ENCODE data around the gene CDK6.
"Not testable (repeated sequence)": the region's sequence is repeated elsewhere in the genome, so short reads cannot be mapped to it uniquely, and the experiment has no call there.

The CDK6 gene

DNA sequence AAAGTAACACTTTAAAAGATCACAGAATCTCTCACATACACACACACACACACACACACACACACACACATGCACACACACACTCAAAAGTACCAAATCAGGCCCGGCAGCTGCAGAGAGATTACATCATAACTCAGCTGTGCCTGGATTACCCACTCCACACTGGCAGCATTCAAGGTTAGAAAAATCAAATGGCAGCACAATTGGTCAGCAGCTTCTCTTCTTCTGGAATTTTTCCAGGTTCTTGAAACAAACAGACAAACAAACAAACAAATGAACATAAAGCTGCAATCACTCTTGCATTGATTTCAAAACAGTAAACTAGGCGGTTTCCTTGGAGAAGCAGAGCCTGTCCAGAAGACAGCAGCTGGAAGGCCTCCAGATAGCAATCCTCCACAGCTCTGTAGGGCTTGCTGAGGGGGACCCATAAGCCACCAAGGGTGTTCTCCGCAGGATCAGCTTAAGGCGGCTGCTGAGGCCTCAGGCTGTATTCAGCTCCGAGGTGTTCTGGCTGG is 221.7 kb downstream of the CDK6 start:
- no peak for DNase-seq

DNA sequence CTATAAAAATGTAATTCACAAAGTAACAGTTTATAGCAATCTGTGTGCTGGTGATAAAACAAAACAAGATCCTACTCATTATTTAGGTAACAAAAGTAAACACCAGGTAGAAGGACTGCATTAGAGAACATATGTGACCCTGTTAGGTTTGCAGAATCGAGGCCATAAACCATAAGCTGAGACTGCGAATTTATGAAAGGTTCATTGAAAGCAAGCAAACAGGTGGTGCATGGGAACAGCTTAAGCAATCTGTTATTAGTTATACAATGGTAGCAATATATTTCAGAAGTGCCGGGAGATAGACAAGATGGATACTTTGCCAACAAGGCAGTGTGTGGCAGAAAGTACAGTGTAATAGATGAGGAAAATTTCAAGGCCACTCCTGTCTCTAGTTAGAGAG is 222.7 kb downstream of the CDK6 start:
- no peak for DNase-seq

DNA sequence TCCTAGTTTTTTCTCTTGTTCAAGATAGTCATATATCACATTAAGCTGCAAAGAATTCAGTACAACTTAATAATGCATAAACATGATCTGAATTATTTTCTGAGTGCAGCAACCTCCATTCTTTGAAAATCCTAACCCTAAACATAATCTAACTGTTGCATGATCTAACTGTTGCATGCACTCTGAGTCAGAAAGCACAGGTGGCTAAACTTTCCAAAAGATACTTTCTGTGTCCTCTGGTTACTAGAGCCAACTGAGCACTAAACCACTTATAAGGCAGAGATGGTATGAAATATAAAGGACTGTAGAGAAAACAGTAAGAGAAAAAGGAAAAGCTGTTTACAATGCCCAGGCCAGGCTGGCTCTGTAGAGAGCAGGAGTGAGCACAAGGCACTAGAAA is 223.2 kb downstream of the CDK6 start:
- DNase-seq = no peak

DNA sequence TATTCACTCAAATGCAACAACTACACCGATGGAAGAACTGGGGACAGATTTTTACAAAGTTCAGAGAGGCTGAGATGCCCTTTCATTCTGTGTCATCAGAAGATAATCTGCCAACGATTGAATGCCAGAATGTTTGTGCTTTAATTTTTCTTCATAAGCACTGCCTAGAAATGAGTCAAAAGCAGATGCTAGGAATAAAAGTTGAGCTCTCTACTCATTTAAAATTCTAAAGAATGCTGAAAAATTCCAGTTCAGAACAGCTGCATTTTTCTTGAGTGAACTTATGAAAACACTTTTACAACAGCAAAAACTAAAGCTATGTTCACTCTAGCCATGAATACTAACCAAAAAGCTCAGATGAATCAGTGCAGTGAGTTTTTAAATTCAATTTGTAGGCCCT is 223.9 kb downstream of the CDK6 start:
- DNase-seq = no peak

DNA sequence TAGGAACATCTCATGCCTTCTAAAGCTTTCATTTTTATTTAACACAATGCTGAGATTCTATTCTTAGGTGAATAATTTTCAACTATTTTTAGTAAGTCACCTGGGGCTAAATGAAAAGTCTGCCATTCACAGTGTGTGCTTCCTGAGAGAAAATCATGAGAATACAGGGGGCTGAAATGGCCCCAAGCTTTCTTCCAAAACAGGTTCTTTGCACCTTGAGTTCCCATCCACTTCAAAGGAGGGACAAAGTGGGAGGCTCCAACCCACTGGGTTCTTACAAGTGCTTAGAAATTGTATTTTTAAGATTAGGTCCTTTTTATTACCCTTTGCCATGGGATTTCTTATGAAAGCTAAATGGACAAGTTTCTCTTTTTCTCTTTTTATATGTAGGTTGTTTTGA is 224.6 kb downstream of the CDK6 start:
- no peak for DNase-seq

DNA sequence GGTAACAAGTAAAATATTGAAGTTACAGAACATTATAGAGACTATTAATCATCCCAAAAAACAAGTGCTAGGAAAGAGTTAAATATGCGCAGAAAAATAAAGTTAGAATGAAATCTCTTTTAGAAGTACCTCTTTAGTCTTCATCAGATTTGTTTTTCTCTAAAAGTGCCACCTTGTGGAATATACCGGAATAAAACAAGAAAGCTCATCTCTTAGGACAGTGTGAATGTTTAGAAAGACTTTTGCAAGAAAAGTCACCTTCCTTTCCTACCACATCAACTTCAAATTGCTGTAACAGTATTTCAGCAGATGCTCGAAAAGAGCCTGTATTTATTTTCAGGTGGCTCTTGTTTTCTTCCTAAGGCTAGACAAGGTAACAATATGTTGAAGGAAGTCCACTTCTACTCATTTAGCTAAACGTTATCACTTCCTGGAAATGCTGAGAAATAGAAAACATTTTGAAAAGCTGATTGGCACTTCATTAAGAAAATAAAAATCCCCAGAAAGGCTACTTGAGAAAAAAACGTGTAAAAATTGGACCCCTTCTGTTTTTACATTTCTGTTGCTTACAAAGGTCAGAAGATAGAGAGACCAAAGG is 226.4 kb downstream of the CDK6 start:
- no peak for DNase-seq

DNA sequence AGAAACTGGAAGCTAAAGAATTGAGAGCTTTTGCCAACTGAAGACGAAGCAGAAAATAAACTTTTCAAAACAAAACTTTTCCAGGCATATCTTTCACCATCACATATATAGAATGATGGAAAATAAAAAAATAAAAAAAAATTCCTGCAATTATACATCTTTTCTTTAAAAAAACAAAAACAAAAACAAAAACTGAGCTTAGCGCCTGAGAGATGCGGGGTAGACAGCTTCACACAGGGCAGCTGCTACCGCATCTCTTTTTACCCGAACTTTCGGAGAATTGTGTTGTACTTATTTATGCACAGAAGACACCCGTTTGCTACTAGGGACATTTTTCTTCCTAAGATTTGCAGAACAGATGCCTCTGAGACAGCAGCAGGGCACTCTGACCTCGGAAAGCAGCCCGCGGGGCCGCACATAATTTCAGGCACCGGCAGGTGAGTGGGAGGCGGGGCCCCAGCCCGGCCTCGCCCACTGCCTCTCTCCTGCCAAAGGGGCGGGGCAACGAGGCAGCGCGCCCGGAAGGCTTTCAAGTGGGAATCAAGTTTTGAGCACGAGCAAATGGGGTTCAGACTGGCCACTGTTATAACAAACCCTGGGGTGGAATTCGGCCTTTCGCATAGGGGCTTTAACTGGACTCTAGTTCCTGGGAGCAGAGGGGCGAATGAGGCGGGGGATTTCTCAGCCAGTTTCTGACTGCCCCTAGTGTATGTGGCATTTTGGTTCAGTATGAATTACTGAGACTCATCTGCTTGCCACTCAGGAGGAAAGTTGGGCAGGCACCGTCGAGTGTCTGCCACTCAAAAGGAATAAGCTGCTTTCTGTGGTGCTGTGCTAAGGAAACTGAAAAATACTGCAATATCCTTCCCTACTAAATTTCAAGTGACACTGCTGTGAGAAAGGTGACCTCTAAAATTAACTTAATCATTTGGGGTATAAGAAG is 227.7 kb downstream of the CDK6 start:
- DNase-seq = peak; percentile 35

DNA sequence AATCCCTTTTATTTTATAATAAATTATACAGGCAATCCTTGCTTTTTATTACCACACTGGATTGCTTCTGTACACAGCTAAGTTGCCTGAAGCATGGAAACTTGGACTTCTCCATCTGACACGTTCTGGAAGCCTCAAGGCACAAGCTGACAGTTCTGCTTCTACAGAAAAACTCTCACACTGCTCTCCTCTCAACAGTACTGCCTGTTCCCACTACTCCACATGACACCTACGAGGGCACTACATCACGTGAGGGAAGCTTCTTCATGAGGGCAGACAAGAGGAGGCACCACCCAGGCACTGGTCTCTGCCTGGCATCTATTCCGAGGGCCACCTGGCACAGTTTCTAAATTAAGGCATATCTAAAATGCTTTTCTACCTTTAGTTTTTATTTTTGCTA is 229.4 kb downstream of the CDK6 start:
- no peak for DNase-seq

DNA sequence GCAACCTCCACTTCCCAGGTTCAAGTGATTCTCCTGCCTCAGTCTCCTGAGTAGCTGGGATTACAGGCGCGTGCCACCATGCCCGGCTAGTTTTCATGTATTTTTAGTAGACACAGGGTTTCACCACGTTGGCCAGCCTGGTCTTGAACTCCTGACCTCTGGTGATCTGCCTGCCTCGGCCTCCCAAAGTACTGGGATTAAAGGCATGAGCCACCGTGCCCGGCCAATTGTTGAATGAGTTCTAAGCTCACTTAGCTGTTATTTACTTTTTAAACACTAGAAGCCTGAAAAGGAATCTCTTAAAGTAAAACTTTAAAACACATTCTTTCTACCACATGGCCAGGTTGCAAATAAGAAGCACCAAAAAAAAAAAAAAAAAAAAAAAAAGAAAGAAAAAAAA is 231.9 kb downstream of the CDK6 start:
- DNase-seq = not testable (repeated sequence)

DNA sequence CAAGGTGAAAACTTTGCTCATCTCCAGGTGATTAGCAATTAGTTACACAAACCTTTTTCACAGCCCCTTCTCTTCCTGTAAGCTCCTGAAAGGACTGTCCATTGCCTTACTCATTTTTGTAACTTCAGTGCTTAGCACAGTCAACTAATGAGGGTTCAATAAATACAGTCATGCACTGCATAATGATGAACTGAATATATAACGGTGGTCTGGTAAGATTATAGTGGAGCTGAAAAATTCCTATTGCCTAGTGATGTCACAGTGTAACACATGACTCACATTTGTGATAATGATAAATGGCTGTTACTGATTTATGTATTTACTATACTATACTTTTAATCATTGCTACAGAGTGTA is 233.3 kb downstream of the CDK6 start:
- no peak for DNase-seq

DNA sequence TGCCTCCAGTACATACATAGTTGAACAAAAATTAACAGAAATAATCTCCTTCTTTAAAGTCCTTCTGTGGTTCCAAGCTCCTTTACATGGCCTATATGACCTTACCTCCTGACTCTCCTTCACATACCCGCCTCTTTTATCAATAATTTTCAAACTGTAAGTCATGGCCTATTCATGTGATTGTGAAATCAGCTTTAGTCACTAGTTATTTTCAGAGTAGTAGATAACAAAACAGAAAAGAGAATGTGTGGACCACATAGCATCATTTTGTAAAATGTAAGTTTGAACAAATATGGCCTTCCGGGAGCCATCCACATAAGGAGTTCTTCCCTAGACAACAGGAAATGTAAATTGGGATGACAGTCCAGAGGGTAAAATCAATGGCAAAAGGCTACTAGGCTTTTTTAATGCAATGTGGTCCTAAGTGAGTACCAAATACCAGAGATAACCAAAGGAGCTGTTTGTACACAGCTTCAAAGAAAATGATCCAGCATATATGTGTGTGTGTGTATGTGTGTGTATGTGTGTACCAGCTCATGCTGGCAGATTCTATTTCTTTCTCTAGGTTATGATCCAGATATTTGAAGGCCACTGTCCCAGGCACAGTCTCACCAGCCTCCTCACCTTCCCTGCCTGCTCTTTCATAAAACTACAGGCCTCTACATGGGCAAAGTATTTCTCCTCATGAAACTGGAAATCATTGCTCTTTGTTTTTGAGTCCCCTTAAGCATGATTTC is 233.9 kb downstream of the CDK6 start:
- no peak for DNase-seq

DNA sequence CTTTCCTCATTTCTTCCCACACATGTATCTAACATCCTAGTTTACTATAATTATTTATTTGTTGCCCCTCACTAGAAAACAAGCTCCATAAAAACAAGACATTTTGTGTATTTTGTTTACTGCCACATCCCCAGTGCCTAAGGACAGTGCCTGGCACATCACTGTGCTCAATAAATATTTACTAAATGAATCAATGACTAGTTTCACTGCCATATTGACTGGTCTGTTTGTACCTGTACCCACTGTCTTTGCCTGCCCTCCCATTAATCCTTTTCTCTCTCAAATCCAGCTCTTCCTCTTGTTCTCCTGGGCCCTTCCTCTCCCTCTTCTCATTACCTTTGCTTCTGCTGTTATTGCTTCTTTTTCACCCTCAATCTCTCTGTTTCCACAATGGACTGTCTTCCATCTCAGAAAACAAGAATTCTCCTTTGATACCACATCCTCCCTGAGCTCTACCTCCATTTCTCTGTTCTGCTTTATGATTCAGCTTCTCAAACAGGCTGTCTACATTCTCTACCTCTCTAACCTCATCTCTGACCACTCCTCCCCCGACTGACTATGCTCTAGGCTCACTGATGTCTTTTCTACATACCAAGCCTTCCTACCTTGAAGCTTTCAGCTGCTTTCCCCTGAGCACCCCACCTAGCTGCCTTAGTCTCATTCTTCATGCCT is 237.9 kb downstream of the CDK6 start:
- DNase-seq = no peak

DNA sequence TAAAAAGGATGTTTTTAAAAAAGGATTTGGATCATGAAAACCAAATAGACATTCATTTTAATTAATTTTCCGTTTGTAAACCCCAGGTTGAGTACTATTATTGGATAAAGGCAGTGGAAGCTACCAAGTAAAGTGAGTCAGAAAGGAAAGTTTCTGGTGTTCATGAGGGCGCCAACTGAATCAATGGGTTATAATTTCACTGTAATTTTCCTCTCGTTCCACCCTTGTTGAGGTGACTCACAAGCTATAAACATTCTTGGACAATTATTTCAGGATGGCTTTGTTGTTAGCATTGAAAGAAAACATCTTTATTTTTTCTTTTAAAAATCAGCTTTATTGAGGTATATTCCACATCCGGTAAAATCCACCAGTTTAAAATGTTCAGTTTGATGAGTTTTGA is 241.1 kb downstream of the CDK6 start:
- no peak for DNase-seq

DNA sequence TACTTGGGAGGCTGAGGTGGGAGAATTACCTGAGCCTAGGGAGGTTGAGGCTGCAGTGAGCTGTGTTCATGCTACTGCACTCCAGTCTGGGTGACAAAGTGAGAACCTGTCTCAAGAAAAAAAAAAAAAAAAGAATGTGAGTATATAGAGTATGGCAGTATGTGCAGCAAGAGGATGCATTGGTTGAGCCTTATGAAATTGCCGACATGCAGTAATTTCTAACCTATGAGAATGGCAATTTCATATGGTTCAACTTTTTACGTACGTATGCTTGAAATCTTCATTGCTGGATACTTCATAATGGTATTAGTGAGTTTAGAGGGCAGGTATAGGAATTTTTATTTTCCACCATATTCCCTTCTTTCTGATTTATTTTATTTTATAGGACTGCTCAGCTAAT is 241.6 kb downstream of the CDK6 start:
- no peak for DNase-seq

DNA sequence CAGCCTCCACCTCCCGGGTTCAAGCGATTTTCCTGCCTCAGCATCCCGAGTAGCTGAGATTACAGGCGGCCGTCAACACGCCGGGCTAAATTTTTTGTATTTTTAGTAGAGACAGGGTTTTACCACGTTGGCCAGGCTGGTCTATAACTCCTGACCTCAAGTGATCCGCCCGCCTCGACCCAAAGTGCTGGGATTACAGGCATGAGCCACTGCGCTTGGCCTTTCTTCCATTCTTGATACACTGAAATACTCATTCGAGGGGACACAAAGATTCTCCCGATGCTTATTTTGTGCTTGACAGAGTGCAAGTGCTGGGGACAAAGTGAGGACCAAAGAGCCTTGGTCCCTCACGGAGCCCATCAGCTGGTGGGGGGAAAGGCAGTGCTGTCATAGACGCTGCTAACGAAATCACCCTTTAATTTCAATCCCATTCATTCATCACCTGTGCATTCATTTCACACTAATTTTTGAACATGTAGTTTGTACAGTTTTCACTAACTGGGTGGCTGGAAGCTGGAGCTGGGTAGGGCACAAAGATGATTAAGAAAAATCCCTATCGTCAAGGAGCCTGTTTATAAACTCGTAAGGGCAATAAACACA is 245.6 kb downstream of the CDK6 start:
- no peak for DNase-seq

DNA sequence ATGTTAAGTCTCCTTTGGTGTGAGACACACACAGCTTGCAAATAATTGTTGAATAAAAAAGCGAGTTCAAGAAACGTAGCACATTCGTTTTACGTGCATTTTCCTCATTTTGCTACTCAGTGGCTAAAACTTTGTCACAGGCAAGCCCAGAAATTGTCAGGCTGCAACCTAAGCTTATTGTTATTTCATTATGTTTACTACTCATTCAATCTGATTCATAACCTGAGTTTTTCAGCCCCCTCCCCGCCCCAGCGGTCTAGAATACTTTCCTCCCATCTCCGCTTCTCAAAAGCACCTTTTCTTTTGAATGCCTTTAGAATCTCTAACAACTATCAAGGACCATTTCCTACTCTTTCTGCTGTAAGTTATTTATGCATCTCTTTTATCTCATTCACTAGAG is 247.3 kb downstream of the CDK6 start:
- DNase-seq = no peak

DNA sequence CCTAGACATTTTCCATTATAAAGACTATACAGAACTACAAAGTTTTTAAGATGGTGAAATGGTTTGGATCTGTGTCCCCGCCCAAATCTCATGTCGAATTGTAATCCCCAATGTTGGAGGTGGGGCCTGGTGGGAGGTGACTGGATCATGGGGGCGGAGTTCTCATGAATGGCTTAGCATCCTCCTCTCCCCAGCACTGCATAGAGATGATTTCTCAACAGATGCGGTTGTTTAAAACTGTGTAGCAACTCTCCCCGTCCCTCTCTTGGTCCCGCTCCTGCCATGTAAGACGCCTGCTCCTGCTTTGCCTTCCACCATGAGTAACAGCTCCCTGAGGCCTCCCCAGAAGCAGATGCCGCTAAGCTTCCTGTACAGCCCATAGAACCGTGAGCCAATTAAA is 247.8 kb downstream of the CDK6 start:
- DNase-seq = no peak

DNA sequence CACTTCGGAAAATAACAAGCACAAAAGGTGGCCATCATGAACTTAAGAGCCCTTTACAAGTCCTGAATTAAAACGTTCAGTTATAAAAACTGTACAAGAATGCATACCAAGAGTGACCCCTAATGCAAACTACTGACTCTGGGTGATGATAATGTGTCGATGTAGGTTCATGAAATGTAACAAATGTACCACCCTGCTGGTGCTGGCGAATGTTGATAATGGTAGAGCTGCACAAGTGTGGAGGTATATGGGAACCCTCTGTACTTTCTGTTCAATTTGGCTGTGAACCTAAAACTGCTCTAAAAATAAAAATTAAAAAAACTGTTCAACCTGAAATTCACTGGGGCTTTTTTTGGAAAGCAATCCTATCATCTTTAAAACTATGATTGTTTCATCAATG is 249.5 kb downstream of the CDK6 start:
- no peak for DNase-seq

DNA sequence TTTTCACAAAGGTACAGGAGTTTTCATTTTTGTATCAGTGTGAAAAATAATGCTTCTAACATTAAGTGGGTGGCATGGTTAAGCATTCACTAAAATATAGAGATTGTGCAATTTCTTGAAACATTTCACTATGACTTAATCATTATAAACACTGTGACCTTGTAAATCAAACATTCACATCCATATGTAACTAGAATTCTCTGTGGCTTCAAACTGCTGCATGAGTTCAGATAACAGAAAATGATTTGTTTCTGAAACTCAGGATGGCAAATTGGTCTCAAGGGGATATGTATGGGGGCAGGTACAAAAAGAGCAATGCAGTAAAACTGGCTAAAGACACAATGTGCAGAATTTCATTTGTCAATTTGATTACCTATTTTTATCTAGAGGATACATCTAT is 250.0 kb downstream of the CDK6 start:
- no peak for DNase-seq

DNA sequence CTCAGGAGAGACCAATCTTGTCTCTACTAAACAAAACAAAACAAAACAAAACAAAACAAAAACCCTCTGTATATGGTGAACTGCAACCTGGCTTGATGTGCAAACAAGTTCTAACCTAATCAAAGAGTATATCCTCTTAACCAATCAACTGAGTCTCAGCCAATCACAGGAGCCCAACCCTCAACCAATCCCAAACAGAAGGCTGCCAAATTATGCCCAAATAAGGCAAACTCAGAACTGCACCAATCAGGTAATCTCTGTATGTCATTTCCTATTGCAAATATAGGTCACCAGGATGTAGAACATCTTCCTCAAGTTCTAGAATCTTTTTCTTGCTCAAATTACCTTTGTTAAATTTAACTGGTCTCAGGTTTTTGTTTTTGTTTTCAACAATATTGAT is 251.4 kb downstream of the CDK6 start:
- no peak for DNase-seq

DNA sequence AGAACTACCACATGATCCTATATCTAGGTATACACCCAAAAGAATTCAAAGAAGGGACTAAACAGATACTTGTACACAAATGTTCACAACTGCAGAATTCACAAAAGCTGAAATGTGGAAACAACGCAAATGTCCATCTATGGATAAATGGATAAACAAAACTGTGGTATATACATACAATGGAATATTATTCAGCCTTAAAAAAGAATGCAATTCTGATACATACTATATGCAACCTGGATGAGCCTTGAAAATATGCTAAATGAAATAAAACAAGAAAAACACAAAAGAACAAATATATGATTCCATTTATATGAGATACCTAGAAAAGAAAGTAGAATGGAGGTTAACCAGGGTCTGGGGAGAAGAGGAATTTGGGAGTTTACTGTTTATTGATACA is 253.4 kb downstream of the CDK6 start:
- DNase-seq = no peak

DNA sequence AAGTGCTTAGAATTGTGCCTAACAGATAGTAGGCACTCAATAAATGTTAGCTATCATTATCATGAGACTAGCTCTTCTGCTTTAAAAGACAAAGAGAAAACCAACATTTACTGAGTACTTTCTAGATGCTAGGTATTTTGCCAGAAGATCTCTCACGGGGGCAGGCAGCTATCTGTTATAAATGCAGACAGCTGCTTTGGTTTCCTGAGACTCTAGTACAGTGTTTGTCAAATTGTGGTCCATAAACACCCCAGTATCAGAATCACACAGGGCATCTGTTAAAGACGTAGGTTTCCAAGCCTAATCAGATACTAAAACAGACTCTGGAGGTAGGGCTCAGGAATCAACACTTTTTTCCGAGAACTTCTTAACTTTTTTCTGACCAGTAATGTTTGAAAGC is 260.1 kb downstream of the CDK6 start:
- no peak for DNase-seq

DNA sequence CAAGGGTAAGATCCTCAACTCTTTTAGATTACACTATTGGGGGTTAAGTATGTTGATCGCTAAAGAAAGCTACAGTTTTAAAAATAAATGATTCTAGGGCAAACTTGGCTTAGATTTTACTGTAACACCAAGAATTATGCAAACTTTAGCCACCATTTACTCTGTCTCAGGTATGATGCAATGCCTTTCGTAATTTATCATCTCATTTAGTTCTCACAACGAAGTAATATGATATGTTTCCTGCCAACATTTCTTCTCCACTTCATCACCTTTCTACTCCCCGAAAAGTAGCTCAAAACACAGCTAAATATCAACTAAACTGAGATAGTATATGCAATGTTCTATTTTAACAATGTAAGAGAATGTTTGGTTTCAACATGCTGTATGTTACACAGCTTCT is 267.2 kb downstream of the CDK6 start:
- no peak for DNase-seq
